ENCODE results near the gene PMM2. TPM values are rescaled to one million over a fixed set of nuclear protein-coding genes. Genes with fewer than 3 reads are reported as not detected.

The PMM2 gene
- total RNA-seq, 1 experiment from 2014 or later, result 35.2 TPM

- ATAC-seq, result no peak
- Histone ChIP-seq H3K4me1 (ENCODE audit: insufficient read depth, low read length) (no peaks in the 10 kb centered on the region), H3K9me2 (replicated peaks; ENCODE audit: low read length) (no peaks in the 10 kb centered on the region), H3K9me3 (ENCODE audit: low read length) (no peaks in the 10 kb centered on the region), H3K79me2 (ENCODE audit: low read length) (no peaks in the 10 kb centered on the region), H4K20me1 (ENCODE audit: low read length) (no peaks in the 10 kb centered on the region), H3K4me3 (ENCODE audit: low read length) (no peak overlapping the region), H2AFZ (ENCODE audit: low read length) (no peak overlapping the region), H3K36me3 (ENCODE audit: low read depth, low read length) (no peaks in the 10 kb centered on the region), H3K27me3 (ENCODE audit: low read length) (no peaks in the 10 kb centered on the region), H3K9ac (ENCODE audit: low read length) (no peak overlapping the region), H3F3A (ENCODE audit: low read length, unreplicated experiment) (no peaks in the 10 kb centered on the region), H3K4me2 (ENCODE audit: low read length) (no peak overlapping the region), H3K27ac (ENCODE audit: low read length) (no peak overlapping the region)
- CTCF ChIA-PET, result no interaction called here
- POLR2A ChIA-PET (ENCODE audit: unreplicated experiment), result no interaction called here
- no peak for DNase-seq
- BruUV-seq (replicated peaks), result no TSS peak
- intact Hi-C loops (cut with micrococcal nuclease), result no loop called here
- TF ChIP-seq CTCF (conservative IDR thresholded peaks at IDR 0.05; ENCODE audit: low read depth, low read length), result no peak
- TF ChIP-seq EZH2phosphoT487 (IDR thresholded peaks at IDR 0.05; ENCODE audit: borderline replicate concordance, low read length), result no peak
- TF ChIP-seq EZH2 (IDR thresholded peaks at IDR 0.05; ENCODE audit: low read length, unreplicated experiment), result no peak
Observed at GRCh38 chr16:8762254-8762653, 35.4 kb upstream of the PMM2 start.

- Histone ChIP-seq H3F3A (ENCODE audit: low read length, unreplicated experiment) (no peaks in the 10 kb centered on the region), H2AFZ (ENCODE audit: low read length) (no peak overlapping the region), H3K9ac (ENCODE audit: low read length) (no peak overlapping the region), H3K4me2 (ENCODE audit: low read length) (no peak overlapping the region), H3K9me3 (ENCODE audit: low read length) (no peaks in the 10 kb centered on the region), H3K27me3 (ENCODE audit: low read length) (no peaks in the 10 kb centered on the region), H3K9me2 (replicated peaks; ENCODE audit: low read length) (no peaks in the 10 kb centered on the region), H3K79me2 (ENCODE audit: low read length) (no peaks in the 10 kb centered on the region), H3K4me1 (ENCODE audit: insufficient read depth, low read length) (no peaks in the 10 kb centered on the region), H4K20me1 (ENCODE audit: low read length) (no peaks in the 10 kb centered on the region), H3K36me3 (ENCODE audit: low read depth, low read length) (no peaks in the 10 kb centered on the region), H3K4me3 (ENCODE audit: low read length) (no peak overlapping the region), H3K27ac (ENCODE audit: low read length) (no peak overlapping the region)
- no TSS peak for BruUV-seq (replicated peaks)
- intact Hi-C loops (cut with micrococcal nuclease), result no loop called here
- TF ChIP-seq CTCF (conservative IDR thresholded peaks at IDR 0.05; ENCODE audit: low read depth, low read length) (no peak), EZH2 (IDR thresholded peaks at IDR 0.05; ENCODE audit: low read length, unreplicated experiment) (no peak), EZH2phosphoT487 (IDR thresholded peaks at IDR 0.05; ENCODE audit: borderline replicate concordance, low read length) (no peak)
- DNase-seq (no peak), ATAC-seq (no peak)
- POLR2A ChIA-PET (ENCODE audit: unreplicated experiment), result no interaction called here
- CTCF ChIA-PET, result no interaction called here
Observed at GRCh38 chr16:8763083-8763482, 34.6 kb upstream of the PMM2 start.

GRCh38 chr16:8763899-8764298 lies 33.7 kb upstream of the PMM2 start:
- DNase-seq (no peak), ATAC-seq (no peak)
- intact Hi-C loops (cut with micrococcal nuclease), result no loop called here
- H3F3A ChIP-seq (ENCODE audit: low read length, unreplicated experiment), result no peaks in the 10 kb centered on the region
- no peaks in the 10 kb centered on the region for H3K79me2 ChIP-seq (ENCODE audit: low read length)
- H3K9me3 ChIP-seq (ENCODE audit: low read length), result no peaks in the 10 kb centered on the region
- H3K27ac ChIP-seq (ENCODE audit: low read length), result no peak overlapping the region
- POLR2A ChIA-PET (ENCODE audit: unreplicated experiment), result no interaction called here
- H3K4me1 ChIP-seq (ENCODE audit: insufficient read depth, low read length), result no peaks in the 10 kb centered on the region
- H3K36me3 ChIP-seq (ENCODE audit: low read depth, low read length), result no peaks in the 10 kb centered on the region
- no peak overlapping the region for H3K9ac ChIP-seq (ENCODE audit: low read length)
- CTCF ChIA-PET, result no interaction called here
- no peak overlapping the region for H3K4me3 ChIP-seq (ENCODE audit: low read length)
- H3K4me2 ChIP-seq (ENCODE audit: low read length), result no peak overlapping the region
- no peaks in the 10 kb centered on the region for H3K27me3 ChIP-seq (ENCODE audit: low read length)
- H2AFZ ChIP-seq (ENCODE audit: low read length), result no peak overlapping the region
- TF ChIP-seq EZH2phosphoT487 (IDR thresholded peaks at IDR 0.05; ENCODE audit: borderline replicate concordance, low read length) (no peak), EZH2 (IDR thresholded peaks at IDR 0.05; ENCODE audit: low read length, unreplicated experiment) (no peak), CTCF (conservative IDR thresholded peaks at IDR 0.05; ENCODE audit: low read depth, low read length) (no peak)
- H3K9me2 ChIP-seq (replicated peaks; ENCODE audit: low read length), result no peaks in the 10 kb centered on the region
- H4K20me1 ChIP-seq (ENCODE audit: low read length), result no peaks in the 10 kb centered on the region
- no TSS peak for BruUV-seq (replicated peaks)
